ENCODE data around the gene RPS6KA2.

The RPS6KA2 gene

DNA sequence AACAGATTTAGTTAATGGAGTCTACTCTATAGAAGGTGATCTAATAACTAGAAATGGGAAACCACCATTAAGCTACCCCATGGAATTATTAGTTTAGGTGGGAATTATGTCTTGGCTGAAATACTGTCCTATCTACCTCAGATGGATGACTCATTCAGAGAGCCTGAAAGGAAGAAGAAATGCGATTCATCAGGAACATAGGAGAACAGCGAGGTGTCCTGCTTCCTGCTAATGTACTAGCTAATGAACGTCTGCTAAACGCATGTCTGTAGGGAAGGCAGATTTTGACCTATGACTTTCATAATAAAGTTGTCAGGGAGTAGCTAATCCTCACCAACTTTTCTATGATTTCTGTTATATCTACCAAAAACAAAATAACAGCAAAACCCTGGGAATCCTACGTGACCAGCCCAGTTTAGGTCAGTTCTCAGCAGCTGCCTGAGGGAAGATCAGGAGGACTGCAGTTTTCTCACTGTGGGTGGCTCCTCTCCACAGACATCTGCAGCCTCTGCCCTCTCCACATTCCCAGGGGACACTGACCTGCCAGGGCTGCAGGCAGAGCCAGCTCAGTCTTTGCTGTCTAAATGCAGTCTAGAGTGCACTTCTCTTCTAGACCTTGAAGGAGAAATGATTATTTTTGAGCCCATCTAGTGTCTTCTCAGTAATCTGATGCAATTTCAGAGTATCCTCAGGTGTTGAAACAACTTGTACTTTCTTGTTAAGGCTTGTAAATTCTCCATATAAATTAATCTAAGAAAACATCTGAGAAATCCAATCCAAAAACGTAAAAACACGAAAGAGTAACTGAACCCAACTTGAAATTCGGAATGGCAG, 266.6 kb downstream of the RPS6KA2 start:
- Mint-ChIP-seq H3K9me3 (no peaks in the 10 kb centered on the region), H3K4me3 (no peak overlapping the region), H3K27ac (no peak overlapping the region), H3K4me1 (no peaks in the 10 kb centered on the region), H3K27me3 (peaks cover 35% of the 10 kb centered on the region), H3K36me3 (peaks cover 4% of the 10 kb centered on the region)
- CTCF ChIA-PET = no interaction called here
- DNase-seq = no peak
